ENCODE measurements around the gene TOX2.

Gene TOX2

GRCh38 chr20:44065401-44066340 lies 151.0 kb downstream of the TOX2 start:
- Histone ChIP-seq H3K4me3 (replicated peaks; ENCODE audit: low read depth, low read length) (no peak overlapping the region), H3K36me3 (ENCODE audit: control insufficient read depth, insufficient read depth, low read length) (no peaks in the 10 kb centered on the region; the same call in 1 of the 2 replicates), H3K27me3 (replicated peaks; ENCODE audit: control insufficient read depth, insufficient read depth, low read length) (no peaks in the 10 kb centered on the region)
- DNase-seq (ENCODE audit: extremely low read depth, insufficient read length) = no peak
- TF ChIP-seq CTCF (IDR thresholded peaks at IDR 0.05; ENCODE audit: insufficient read depth, low read length, poor library complexity, severe bottlenecking) = no peak

- no peaks in the 10 kb centered on the region for H3K27me3 ChIP-seq (replicated peaks; ENCODE audit: control insufficient read depth, insufficient read depth, low read length)
- no peak overlapping the region for H3K4me3 ChIP-seq (replicated peaks; ENCODE audit: low read depth, low read length)
- no peak for DNase-seq (ENCODE audit: extremely low read depth, insufficient read length)
- no peaks in the 10 kb centered on the region; the same call in 1 of the 2 replicates for H3K36me3 ChIP-seq (ENCODE audit: control insufficient read depth, insufficient read depth, low read length)
- no peak for TF ChIP-seq CTCF (IDR thresholded peaks at IDR 0.05; ENCODE audit: insufficient read depth, low read length, poor library complexity, severe bottlenecking)
Measured at GRCh38 chr20:44066645-44067606, 152.3 kb downstream of the TOX2 start.

- H3K4me3 ChIP-seq (replicated peaks; ENCODE audit: low read depth, low read length) = no peak overlapping the region
- no peak for TF ChIP-seq CTCF (IDR thresholded peaks at IDR 0.05; ENCODE audit: insufficient read depth, low read length, poor library complexity, severe bottlenecking)
- DNase-seq (ENCODE audit: extremely low read depth, insufficient read length) = no peak
- H3K27me3 ChIP-seq (replicated peaks; ENCODE audit: control insufficient read depth, insufficient read depth, low read length) = no peaks in the 10 kb centered on the region
- no peaks in the 10 kb centered on the region; the same call in 1 of the 2 replicates for H3K36me3 ChIP-seq (ENCODE audit: control insufficient read depth, insufficient read depth, low read length)
Measured at GRCh38 chr20:44067650-44068081, 153.0 kb downstream of the TOX2 start.

DNA sequence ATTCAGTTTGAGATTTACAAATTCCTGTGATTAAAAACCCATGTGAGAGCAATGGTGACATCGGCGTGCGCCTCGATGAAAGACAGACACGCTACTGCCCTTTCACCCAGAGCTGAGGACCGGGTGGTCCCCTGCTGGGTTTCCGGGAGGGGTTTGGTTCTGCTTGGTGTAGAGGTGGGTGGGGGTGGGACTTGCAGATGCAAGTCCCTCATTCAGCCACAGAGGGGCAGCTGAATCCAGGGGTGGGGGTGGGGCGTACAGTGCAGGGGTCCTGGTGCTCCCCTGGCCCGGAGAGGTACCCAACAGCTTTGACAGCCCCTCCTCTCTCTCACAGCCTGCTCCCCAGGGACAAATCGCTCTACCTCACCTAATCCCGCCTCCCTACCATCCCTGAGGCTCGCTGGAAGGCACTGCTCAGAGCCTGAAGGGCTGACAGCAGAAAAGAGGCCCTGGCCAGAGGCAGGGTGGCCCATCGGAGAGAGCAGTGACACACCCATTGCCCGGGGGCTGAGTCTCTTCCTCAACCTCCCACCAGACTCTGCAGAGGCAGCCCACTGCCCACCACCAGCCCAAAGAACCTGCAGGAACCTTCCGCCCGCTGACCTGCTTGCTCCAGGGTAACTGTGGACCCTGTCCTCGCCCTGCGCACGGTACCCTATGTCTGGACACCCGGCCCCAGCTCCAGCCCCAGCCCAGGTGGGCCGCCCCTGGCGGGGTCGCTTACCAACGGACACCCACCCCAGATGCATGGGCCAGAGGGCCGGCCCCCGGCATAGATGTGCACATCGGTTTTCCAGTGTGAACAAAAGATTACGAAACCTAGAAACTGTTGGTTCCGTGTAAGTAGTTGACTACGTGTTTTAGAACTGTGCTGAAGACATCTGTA lies 153.9 kb downstream of the TOX2 start:
- no peak for TF ChIP-seq CTCF (IDR thresholded peaks at IDR 0.05; ENCODE audit: insufficient read depth, low read length, poor library complexity, severe bottlenecking)

More for the DNA sequence above, 153.9 kb downstream of the TOX2 start:
- Histone ChIP-seq H3K36me3 (ENCODE audit: control insufficient read depth, insufficient read depth, low read length) (no peaks in the 10 kb centered on the region; the same call in 1 of the 2 replicates), H3K4me3 (replicated peaks; ENCODE audit: low read depth, low read length) (no peak overlapping the region), H3K27me3 (replicated peaks; ENCODE audit: control insufficient read depth, insufficient read depth, low read length) (no peaks in the 10 kb centered on the region)
- no peak for DNase-seq (ENCODE audit: extremely low read depth, insufficient read length)
